ENCODE measurements around the gene TRAPPC2.

Gene TRAPPC2

DNA sequence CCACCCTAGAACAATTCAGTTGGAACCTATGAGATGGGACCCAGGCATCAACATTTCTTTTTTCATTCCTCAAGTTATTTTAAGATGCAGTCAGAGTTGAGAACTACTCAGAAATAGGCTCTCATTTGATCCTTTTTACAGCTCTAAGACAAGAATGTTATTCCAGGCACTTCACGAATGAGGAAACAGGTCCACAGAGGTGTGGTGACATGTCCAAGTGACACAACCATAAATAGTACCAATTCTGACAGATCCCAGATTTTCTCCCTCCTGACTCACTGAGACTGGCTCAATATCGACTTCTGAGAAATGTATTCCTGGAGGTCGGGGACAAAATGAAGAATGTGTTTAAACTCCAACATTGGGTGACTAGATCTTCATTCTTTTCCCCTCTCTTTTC, 70.4 kb downstream of the TRAPPC2 start:
- DNase-seq = no peak

DNA sequence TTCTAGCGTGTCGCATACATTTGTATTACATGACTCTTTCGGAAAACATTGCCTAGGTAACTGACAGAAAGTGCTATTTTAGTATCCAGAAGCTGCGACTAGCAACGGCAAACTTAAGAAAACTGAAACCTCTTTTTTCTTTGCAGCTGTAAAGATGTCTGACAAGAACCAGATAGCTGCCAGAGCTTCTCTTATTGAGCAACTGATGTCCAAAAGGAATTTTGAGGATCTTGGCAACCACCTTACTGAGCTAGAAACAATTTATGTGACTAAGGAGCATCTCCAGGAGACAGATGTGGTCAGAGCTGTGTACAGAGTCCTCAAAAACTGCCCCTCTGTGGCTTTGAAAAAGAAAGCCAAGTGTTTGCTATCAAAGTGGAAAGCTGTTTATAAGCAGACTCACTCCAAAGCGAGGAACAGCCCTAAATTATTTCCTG, 72.0 kb downstream of the TRAPPC2 start:
- no peak for DNase-seq
